ENCODE measurements around the gene SLC46A2. TPM values are rescaled to one million over a fixed set of nuclear protein-coding genes. Genes with fewer than 3 reads are reported as not detected.

Gene SLC46A2
- total and polyA plus RNA-seq, 4 donors = 0.01 to 0.17 (median 0.07) TPM; not detected in 1

- H3K36me3 ChIP-seq (ENCODE audit: control insufficient read depth in 4 of 4, insufficient read depth in 3 of 4, low read depth in 1 of 4, low read length in 3 of 4) = peaks cover 0 to 5% (median 0%) of the 10 kb centered on the region in 4 donors
- H3K27ac ChIP-seq (ENCODE audit: low read depth in 1 of 2, low read length in 2 of 2) = no peak overlapping the region
- no peaks in the 10 kb centered on the region for H3K9me3 ChIP-seq (ENCODE audit: control insufficient read depth in 4 of 4, low read length in 3 of 4)
- WGBS = 96% methylated on average over 7 of the region's 7 CpGs
- H3K4me1 ChIP-seq (ENCODE audit: control insufficient read depth in 4 of 4, insufficient read depth in 4 of 4, low read length in 3 of 4) = no peaks in the 10 kb centered on the region
- H3K4me3 ChIP-seq (ENCODE audit: low read depth in 1 of 3, low read length in 3 of 3) = no peak overlapping the region
- DNase-seq (ENCODE audit: low spot score) = no peak
- TF ChIP-seq ZBTB33 (IDR thresholded peaks at IDR 0.05) (no peak), JUND (IDR thresholded peaks at IDR 0.05) (no peak), HNF4A (conservative IDR thresholded peaks at IDR 0.05) (no peak), FOXA1 (IDR thresholded peaks at IDR 0.05) (no peak), HNF4G (IDR thresholded peaks at IDR 0.05) (no peak), CTCF (IDR thresholded peaks at IDR 0.05; ENCODE audit: low read depth, low read length, missing input control) (no peak), GABPA (IDR thresholded peaks at IDR 0.05 in 1 of 2, conservative IDR thresholded peaks at IDR 0.05 in 1 of 2) (no peak), ATF3 (IDR thresholded peaks at IDR 0.05) (no peak), MAX (IDR thresholded peaks at IDR 0.05) (no peak), RXRA (IDR thresholded peaks at IDR 0.05) (no peak), FOXA2 (IDR thresholded peaks at IDR 0.05) (no peak), YY1 (IDR thresholded peaks at IDR 0.05) (no peak), SP1 (IDR thresholded peaks at IDR 0.05) (no peak), RAD21 (IDR thresholded peaks at IDR 0.05) (no peak)
- H3K9ac ChIP-seq (ENCODE audit: low read depth in 1 of 2, low read length in 2 of 2) = no peak overlapping the region
- no peaks in the 10 kb centered on the region for H3K27me3 ChIP-seq (ENCODE audit: control insufficient read depth in 4 of 4, insufficient read depth in 4 of 4, low read length in 3 of 4)
Measured at GRCh38 chr9:112881331-112881730, 9.3 kb downstream of the SLC46A2 start.

GRCh38 chr9:112880650-112881049, 10.0 kb downstream of the SLC46A2 start:
- no peak for DNase-seq (ENCODE audit: low spot score)
- Histone ChIP-seq H3K9ac (ENCODE audit: low read depth in 1 of 2, low read length in 2 of 2) (no peak overlapping the region), H3K27ac (ENCODE audit: low read depth in 1 of 2, low read length in 2 of 2) (no peak overlapping the region), H3K4me1 (ENCODE audit: control insufficient read depth in 4 of 4, insufficient read depth in 4 of 4, low read length in 3 of 4) (no peaks in the 10 kb centered on the region), H3K36me3 (ENCODE audit: control insufficient read depth in 4 of 4, insufficient read depth in 3 of 4, low read depth in 1 of 4, low read length in 3 of 4) (peaks cover 0 to 5% (median under 1%) of the 10 kb centered on the region in 4 donors), H3K27me3 (ENCODE audit: control insufficient read depth in 4 of 4, insufficient read depth in 4 of 4, low read length in 3 of 4) (no peaks in the 10 kb centered on the region), H3K9me3 (ENCODE audit: control insufficient read depth in 4 of 4, low read length in 3 of 4) (no peaks in the 10 kb centered on the region), H3K4me3 (ENCODE audit: low read depth in 1 of 3, low read length in 3 of 3) (no peak overlapping the region)
- TF ChIP-seq HNF4A (conservative IDR thresholded peaks at IDR 0.05) = no peak
- TF ChIP-seq YY1 (IDR thresholded peaks at IDR 0.05) = no peak
- no peak for TF ChIP-seq SP1 (IDR thresholded peaks at IDR 0.05)
- TF ChIP-seq GABPA (IDR thresholded peaks at IDR 0.05 in 1 of 2, conservative IDR thresholded peaks at IDR 0.05 in 1 of 2) = no peak
- no peak for TF ChIP-seq ATF3 (IDR thresholded peaks at IDR 0.05)
- TF ChIP-seq HNF4G (IDR thresholded peaks at IDR 0.05) = no peak
- WGBS = 98% methylated on average over 1 of the region's 1 CpG

- Histone ChIP-seq H3K27me3 (ENCODE audit: control insufficient read depth in 4 of 4, insufficient read depth in 4 of 4, low read length in 3 of 4) (no peaks in the 10 kb centered on the region), H3K36me3 (ENCODE audit: control insufficient read depth in 4 of 4, insufficient read depth in 3 of 4, low read depth in 1 of 4, low read length in 3 of 4) (peaks cover 0 to 6% (median under 1%) of the 10 kb centered on the region in 4 donors), H3K4me1 (ENCODE audit: control insufficient read depth in 4 of 4, insufficient read depth in 4 of 4, low read length in 3 of 4) (no peaks in the 10 kb centered on the region), H3K9ac (ENCODE audit: low read depth in 1 of 2, low read length in 2 of 2) (no peak overlapping the region), H3K9me3 (ENCODE audit: control insufficient read depth in 4 of 4, low read length in 3 of 4) (no peaks in the 10 kb centered on the region), H3K27ac (ENCODE audit: low read depth in 1 of 2, low read length in 2 of 2) (no peak overlapping the region), H3K4me3 (ENCODE audit: low read depth in 1 of 3, low read length in 3 of 3) (no peak overlapping the region)
- no peak for TF ChIP-seq NR2F2 (IDR thresholded peaks at IDR 0.05)
- no peak for TF ChIP-seq HNF4A (conservative IDR thresholded peaks at IDR 0.05)
- no peak for TF ChIP-seq ZBTB33 (IDR thresholded peaks at IDR 0.05)
- no peak for TF ChIP-seq CTCF (IDR thresholded peaks at IDR 0.05; ENCODE audit: low read depth, low read length, missing input control)
- no peak for TF ChIP-seq SP1 (IDR thresholded peaks at IDR 0.05)
- TF ChIP-seq TAF1 (conservative IDR thresholded peaks at IDR 0.05) = no peak
- TF ChIP-seq EGR1 (IDR thresholded peaks at IDR 0.05; ENCODE audit: low read depth in 2 of 2) = no peak
- no peak for TF ChIP-seq ATF3 (IDR thresholded peaks at IDR 0.05)
- DNase-seq (ENCODE audit: low spot score) = no peak
- 88% methylated on average over 2 of the region's 2 CpGs for WGBS
Measured at GRCh38 chr9:112878752-112879151, 11.9 kb downstream of the SLC46A2 start.
